Keratinocyte (primary cell): ENCODE results near the gene C2orf76. TPM values are rescaled to one million over a fixed set of nuclear protein-coding genes. Genes with fewer than 3 reads are reported as not detected.

Experiments used
- DNase-seq: peaks from one replicate; pipeline ENCODE4 v3.0.0-alpha.2; 2011; ENCODE audit warnings: low read depth, missing footprints, low spot score
- FAIRE-seq: peaks from 2 replicates; lab custom pipeline; 2011; peaks lifted over from hg19 to GRCh38; lab: Jason Lieb, UNC
- H2AFZ ChIP-seq: 2 replicates; pipeline ENCODE4 v1.6.0; 2012; ENCODE audit warnings: low read length, control low read depth, inconsistent platforms; ENCODE audit not compliant: control insufficient read depth
- H3K27ac ChIP-seq: 2 replicates; pipeline ENCODE4 v1.5.1; 2011; ENCODE audit warnings: low read length; ENCODE audit not compliant: control insufficient read depth, insufficient read depth
- H3K27me3 ChIP-seq: 3 replicates; pipeline ENCODE4 v1.6.0; 2011; ENCODE audit warnings: low read length; ENCODE audit not compliant: control insufficient read depth, insufficient read depth; ENCODE audit errors: extremely low read depth
- H3K36me3 ChIP-seq, 2 experiments: 2 replicates in 1 of 2; 3 replicates in 1 of 2; pipeline ENCODE4 v1.5.1; 2011; ENCODE audit warnings: low read length in 2 of 2, mild to moderate bottlenecking in 1 of 2; ENCODE audit not compliant: control insufficient read depth in 2 of 2, insufficient read depth in 2 of 2; ENCODE audit errors: extremely low read depth in 1 of 2
- H3K4me1 ChIP-seq: 3 replicates; pipeline ENCODE4 v1.5.1; 2011; ENCODE audit warnings: low read length; ENCODE audit not compliant: control insufficient read depth, insufficient read depth; ENCODE audit errors: extremely low read depth
- H3K4me2 ChIP-seq: 3 replicates; pipeline ENCODE4 v1.6.0; 2011; ENCODE audit warnings: low read depth, low read length; ENCODE audit not compliant: control insufficient read depth, insufficient read depth; ENCODE audit errors: extremely low read depth
- H3K4me3 ChIP-seq, 3 experiments: fragments of 200-600 bp in 1 of 3; sonication (generic) in 1 of 3; 2 replicates in 2 of 3; 3 replicates in 1 of 3; pipeline ENCODE4 v1.5.1; 2011 to 2016; ENCODE audit warnings: low read length in 3 of 3, mild to moderate bottlenecking in 3 of 3, control low read depth in 2 of 3, inconsistent platforms in 1 of 3, low read depth in 1 of 3, mixed read lengths in 1 of 3, mixed run types in 1 of 3, moderate library complexity in 1 of 3; ENCODE audit not compliant: control insufficient read depth in 2 of 3, insufficient read depth in 2 of 3; ENCODE audit errors: extremely low read depth in 1 of 3
- H3K79me2 ChIP-seq: 2 replicates; pipeline ENCODE4 v1.6.0; 2012; ENCODE audit warnings: low read length; ENCODE audit not compliant: control insufficient read depth, insufficient read depth
- H3K9ac ChIP-seq: 3 replicates; pipeline ENCODE4 v1.6.0; 2011; ENCODE audit warnings: low read length; ENCODE audit not compliant: control insufficient read depth, insufficient read depth; ENCODE audit errors: extremely low read depth
- H3K9me1 ChIP-seq: 3 replicates; pipeline ENCODE4 v1.6.0; 2011; ENCODE audit warnings: low read length; ENCODE audit not compliant: control insufficient read depth, insufficient read depth; ENCODE audit errors: extremely low read depth
- H3K9me3 ChIP-seq: 2 replicates; pipeline ENCODE4 v1.5.1; 2012; ENCODE audit warnings: low read depth, low read length; ENCODE audit not compliant: control insufficient read depth
- H4K20me1 ChIP-seq: 3 replicates; pipeline ENCODE4 v1.6.0; 2011; ENCODE audit warnings: low read length; ENCODE audit not compliant: control insufficient read depth, insufficient read depth; ENCODE audit errors: extremely low read depth
- EZH2 ChIP-seq: IDR thresholded peaks from one replicate; pipeline ENCODE4 v1.6.1; 2012; ENCODE audit warnings: inconsistent platforms, mild to moderate bottlenecking, low read length, moderate library complexity
- dilution Hi-C: fragments of 300-500 bp; cut with MboI; formaldehyde crosslinking; loops from one replicate; pipeline ENCODE4 v1.7.0; 2020; ENCODE audit warnings: low sequenced_read_pairs; ENCODE audit not compliant: extremely low pct_ligation_motif_present
- polyA minus RNA-seq, 3 experiments: library from RNA; depleted of rRNA, polyadenylated mRNA; stranded (reverse); fragments of >200 nt; gene quantifications; 1 replicate in 1 of 3; 2 replicates in 1 of 3; 3 replicates in 1 of 3; pipeline ENCODE4 v1.2.3, GENCODE V29; 2011
- polyA plus RNA-seq, 5 experiments: library from polyadenylated mRNA; depleted of rRNA in 3 of 5; stranded (reverse) in 3 of 5; stranded (forward) in 1 of 5; unstranded in 1 of 5; fragments of >200 nt; gene quantifications; 1 replicate in 1 of 5; 2 replicates in 3 of 5; 3 replicates in 1 of 5; pipeline versions ENCODE4 v1.2.1 to v1.2.3, GENCODE V29; 2011 to 2012; ENCODE audit warnings: missing spikeins in 2 of 5, low read depth in 1 of 5, low replicate concordance in 1 of 5
- TF ChIP-seq, protein P1 (sequence below), 3 experiments: IDR thresholded peaks in 1 of 3; conservative IDR thresholded peaks in 1 of 3; optimal IDR thresholded peaks in 1 of 3; 2 replicates in 2 of 3; 3 replicates in 1 of 3; pipeline versions ENCODE3 to v1.5.1; 2011; ENCODE audit warnings: low read length in 3 of 3, mild to moderate bottlenecking in 3 of 3, moderate library complexity in 2 of 3, control low read depth in 1 of 3, inconsistent platforms in 1 of 3; ENCODE audit not compliant: insufficient read depth in 2 of 3; ENCODE audit errors: extremely low read depth in 1 of 3

C2orf76 gene
- 5.9 to 17.9 TPM (median 15.7 TPM) in 3 replicates for polyA plus RNA-seq
- polyA plus RNA-seq (2011; ENCODE audit: low read depth): 11.9 TPM
- 9.2 and 18.1 TPM in 2 replicates for polyA plus RNA-seq (2011; cell fraction: cytosol; rRNA removed)
- polyA plus RNA-seq (2011; cell fraction: nucleus; rRNA removed): 3.6 and 7.6 TPM in 2 replicates
- 15.7 and 17.8 TPM in 2 replicates for polyA plus RNA-seq (2012; ENCODE audit: low replicate concordance)
- polyA minus RNA-seq: 1.8 to 3.2 TPM (median 1.9 TPM) in 3 replicates
- not detected for polyA minus RNA-seq (2011; cell fraction: cytosol; rRNA and poly(A)+ RNA removed)
- polyA minus RNA-seq (2011; cell fraction: nucleus; rRNA and poly(A)+ RNA removed): 1.8 and 3.8 TPM in 2 replicates

DNA sequence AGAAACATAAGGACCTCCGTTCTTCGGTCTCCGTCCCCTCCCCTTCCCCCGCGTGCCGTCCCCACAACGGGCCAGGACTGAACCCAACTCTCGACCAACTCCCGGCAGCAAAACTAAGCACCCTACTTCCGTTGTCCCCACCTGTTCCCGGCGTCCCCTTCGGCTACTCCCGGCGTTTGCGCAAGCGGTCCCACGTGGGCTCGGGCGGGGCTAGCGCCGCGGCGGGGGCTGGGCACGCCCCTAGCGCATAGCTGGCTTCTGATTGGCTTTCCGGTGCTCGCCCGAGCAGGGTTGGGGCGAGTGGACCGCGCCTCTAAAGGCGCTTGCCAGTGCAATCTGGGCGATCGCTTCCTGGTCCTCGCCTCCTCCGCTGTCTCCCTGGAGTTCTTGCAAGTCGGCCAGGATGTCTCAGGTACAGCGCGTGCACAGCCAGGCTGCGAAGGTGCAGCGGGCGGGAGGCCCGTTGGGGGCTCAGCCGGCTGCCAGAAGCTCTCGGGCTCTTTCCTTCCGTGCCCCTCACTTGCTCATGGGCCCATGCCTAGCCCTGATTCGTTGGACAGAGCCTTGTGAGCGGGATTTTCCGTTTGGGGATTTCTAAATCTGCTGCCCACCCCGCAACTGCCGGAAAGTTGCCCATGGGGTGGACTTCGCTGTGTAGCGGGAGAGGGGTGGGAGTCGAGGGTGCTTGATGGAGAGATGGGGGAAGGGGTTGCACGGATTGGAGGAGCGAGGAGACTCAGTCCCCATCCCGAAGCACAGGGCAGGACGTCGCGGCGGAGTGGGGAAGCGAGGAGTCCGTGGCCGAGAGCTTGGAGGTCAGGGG, at the start of gene C2orf76, which contains the start of gene DBI:
TSS of gene C2orf76 (minus strand) at position 186 of the 823 bp plus-strand sequence. CDS start 26,875 bp downstream, outside the sequence.
TSS of gene DBI (plus strand) at position 329 of the 823 bp plus-strand sequence. CDS start at position 404, 75 bp downstream.
- Histone ChIP-seq H3K79me2 (peaks cover 27% of the 10 kb centered on the region), H3K27me3 (no peaks in the 10 kb centered on the region), H3K4me2 (peak within 1 kb of the TSS; percentile 96), H3K9ac (peak within 1 kb of the TSS; percentile 85), H4K20me1 (no peaks in the 10 kb centered on the region), H3K9me3 (no peaks in the 10 kb centered on the region), H2AFZ (peak within 1 kb of the TSS; percentile 94), H3K4me3 (peak within 1 kb of the TSS; percentile 90 to 93 (median 92)), H3K27ac (peak within 1 kb of the TSS; percentile 85), H3K9me1 (no peaks in the 10 kb centered on the region), H3K36me3 (peaks cover 24% of the 10 kb centered on the region in 2 experiments), H3K4me1 (peaks cover 14% of the 10 kb centered on the region)
- TF ChIP-seq, protein P1, sequence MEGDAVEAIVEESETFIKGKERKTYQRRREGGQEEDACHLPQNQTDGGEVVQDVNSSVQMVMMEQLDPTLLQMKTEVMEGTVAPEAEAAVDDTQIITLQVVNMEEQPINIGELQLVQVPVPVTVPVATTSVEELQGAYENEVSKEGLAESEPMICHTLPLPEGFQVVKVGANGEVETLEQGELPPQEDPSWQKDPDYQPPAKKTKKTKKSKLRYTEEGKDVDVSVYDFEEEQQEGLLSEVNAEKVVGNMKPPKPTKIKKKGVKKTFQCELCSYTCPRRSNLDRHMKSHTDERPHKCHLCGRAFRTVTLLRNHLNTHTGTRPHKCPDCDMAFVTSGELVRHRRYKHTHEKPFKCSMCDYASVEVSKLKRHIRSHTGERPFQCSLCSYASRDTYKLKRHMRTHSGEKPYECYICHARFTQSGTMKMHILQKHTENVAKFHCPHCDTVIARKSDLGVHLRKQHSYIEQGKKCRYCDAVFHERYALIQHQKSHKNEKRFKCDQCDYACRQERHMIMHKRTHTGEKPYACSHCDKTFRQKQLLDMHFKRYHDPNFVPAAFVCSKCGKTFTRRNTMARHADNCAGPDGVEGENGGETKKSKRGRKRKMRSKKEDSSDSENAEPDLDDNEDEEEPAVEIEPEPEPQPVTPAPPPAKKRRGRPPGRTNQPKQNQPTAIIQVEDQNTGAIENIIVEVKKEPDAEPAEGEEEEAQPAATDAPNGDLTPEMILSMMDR (optimal IDR thresholded peaks at IDR 0.05 in 1 of 3, IDR thresholded peaks at IDR 0.05 in 1 of 3, conservative IDR thresholded peaks at IDR 0.05 in 1 of 3; ENCODE audit: extremely low read depth in 1 of 3, insufficient read depth in 2 of 3, low read length in 3 of 3): no peak
- no peak for TF ChIP-seq EZH2
- dilution Hi-C loops: no loop called here
- DNase-seq: peak; percentile 96
- FAIRE-seq: no peak

DNA sequence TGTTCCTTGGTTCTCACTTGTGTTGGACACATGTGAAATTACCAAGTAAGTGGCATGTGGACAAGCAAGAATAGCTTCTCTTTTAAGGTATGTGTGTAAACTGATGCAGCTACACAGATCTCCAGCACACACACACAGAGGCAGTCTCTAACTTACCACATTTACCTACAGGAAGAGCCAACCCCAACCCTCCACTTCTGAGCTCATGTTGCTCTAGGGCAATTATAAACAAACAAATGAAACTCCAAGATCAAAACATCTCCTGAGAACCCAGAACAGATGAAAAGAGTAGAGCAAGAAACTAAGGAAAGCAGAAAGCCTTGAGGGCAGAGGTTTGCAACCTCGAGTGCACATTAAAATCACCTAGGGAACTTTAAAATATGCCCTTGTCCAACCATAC, 49.0 kb upstream of the C2orf76 start:
- Histone ChIP-seq H3K79me2 (no peaks in the 10 kb centered on the region), H3K4me2 (no peak overlapping the region), H3K4me3 (no peak overlapping the region), H3K36me3 (no peaks in the 10 kb centered on the region), H3K9ac (no peak overlapping the region), H3K9me3 (no peaks in the 10 kb centered on the region), H4K20me1 (no peaks in the 10 kb centered on the region), H3K9me1 (no peaks in the 10 kb centered on the region), H3K27ac (no peak overlapping the region), H3K4me1 (no peaks in the 10 kb centered on the region), H3K27me3 (no peaks in the 10 kb centered on the region), H2AFZ (no peak overlapping the region)
- FAIRE-seq (no peak), DNase-seq (no peak)
- dilution Hi-C loops: no loop called here
- TF ChIP-seq, protein P1 (optimal IDR thresholded peaks at IDR 0.05 in 1 of 3, IDR thresholded peaks at IDR 0.05 in 1 of 3, conservative IDR thresholded peaks at IDR 0.05 in 1 of 3; ENCODE audit: extremely low read depth in 1 of 3, insufficient read depth in 2 of 3, low read length in 3 of 3): no peak
- TF ChIP-seq EZH2: no peak
